ENCODE measurements around the gene SMC1B.
"Not testable (repeated sequence)": the region's sequence is repeated elsewhere in the genome, so short reads cannot be mapped to it uniquely, and the experiment has no call there.

SMC1B gene

GRCh38 chr22:45337536-45337935 lies 75.9 kb downstream of the SMC1B start:
- DNase-seq: no peak

GRCh38 chr22:45336971-45337431 lies 76.4 kb downstream of the SMC1B start:
- DNase-seq: no peak

GRCh38 chr22:45335854-45336522 lies 77.4 kb downstream of the SMC1B start:
- DNase-seq: no peak

GRCh38 chr22:45335021-45335818 lies 78.2 kb downstream of the SMC1B start:
- no peak for DNase-seq

- no peak for DNase-seq
Measured at GRCh38 chr22:45334528-45334927, 78.9 kb downstream of the SMC1B start.

- DNase-seq: no peak
Measured at GRCh38 chr22:45334068-45334467, 79.3 kb downstream of the SMC1B start.

GRCh38 chr22:45332001-45332400 lies 81.4 kb downstream of the SMC1B start:
- no peak for DNase-seq

GRCh38 chr22:45331486-45331885 lies 81.9 kb downstream of the SMC1B start:
- no peak for DNase-seq

GRCh38 chr22:45330548-45330947 lies 82.9 kb downstream of the SMC1B start:
- DNase-seq: no peak

- peak; percentile 47 for DNase-seq
Measured at GRCh38 chr22:45329530-45329936, 83.9 kb downstream of the SMC1B start.

- DNase-seq: no peak
Measured at GRCh38 chr22:45328822-45329529, 84.4 kb downstream of the SMC1B start.

GRCh38 chr22:45328261-45328660 lies 85.1 kb downstream of the SMC1B start:
- DNase-seq: not testable (repeated sequence)

- no peak for DNase-seq
Measured at GRCh38 chr22:45324311-45324711, 89.1 kb downstream of the SMC1B start.

GRCh38 chr22:45323695-45324094 lies 89.7 kb downstream of the SMC1B start:
- DNase-seq: no peak

- DNase-seq: no peak
Measured at GRCh38 chr22:45322873-45323525, 90.4 kb downstream of the SMC1B start.

GRCh38 chr22:45321827-45322226 lies 91.6 kb downstream of the SMC1B start:
- DNase-seq: no peak

GRCh38 chr22:45320357-45320976 lies 92.9 kb downstream of the SMC1B start:
- no peak for DNase-seq

- no peak for DNase-seq
Measured at GRCh38 chr22:45319324-45319685, 94.1 kb downstream of the SMC1B start.

GRCh38 chr22:45318558-45319323 lies 94.7 kb downstream of the SMC1B start:
- no peak for DNase-seq

- no peak for DNase-seq
Measured at GRCh38 chr22:45318168-45318557, 95.2 kb downstream of the SMC1B start.

GRCh38 chr22:45317551-45318167 lies 95.7 kb downstream of the SMC1B start:
- DNase-seq: no peak
